ENCODE results near the gene SPEN. TPM values are rescaled to one million over a fixed set of nuclear protein-coding genes. Genes with fewer than 3 reads are reported as not detected.
A peak's percentile ranks its signal among the peaks of the same experiment; 100 is the strongest.

The SPEN gene
- total and polyA plus RNA-seq, 2 experiments from 2014 or later, result 14.9 to 43.6 TPM

DNA sequence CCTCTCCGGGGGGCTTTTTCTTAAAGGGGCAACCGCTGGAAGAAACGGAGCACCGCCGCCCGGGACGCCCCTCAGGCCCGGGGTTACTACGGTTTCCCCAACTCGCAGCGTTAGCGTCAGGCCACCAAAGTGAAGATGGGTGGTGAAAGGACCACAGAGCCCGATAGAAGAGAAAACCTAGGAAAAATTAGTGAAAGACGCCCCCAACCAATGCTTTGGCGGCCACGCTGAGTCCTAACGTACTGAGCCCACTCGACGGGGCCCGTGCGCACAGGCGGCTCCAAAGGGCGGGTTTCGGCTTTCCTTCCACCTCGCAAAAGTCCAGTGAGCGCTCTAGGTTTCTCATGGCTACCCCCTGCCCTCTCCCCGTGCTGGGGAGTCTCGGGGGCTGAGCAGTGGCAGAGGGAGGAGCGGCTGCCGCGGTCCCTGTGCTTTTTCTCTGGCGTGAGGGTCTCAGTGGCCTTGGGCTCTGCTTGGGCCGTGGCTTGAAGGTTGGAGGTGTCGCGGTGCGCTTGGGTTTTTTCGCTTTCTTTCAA lies 12.2 kb upstream of the SPEN start (continued):
- TF ChIP-seq JUNB (IDR thresholded peaks at IDR 0.05; ENCODE audit: unreplicated experiment) (no peak), EZH2phosphoT487 (IDR thresholded peaks at IDR 0.05; ENCODE audit: unreplicated experiment) (no peak)

- Histone ChIP-seq H3K4me2 (peak overlapping the region; percentile 80), H2AFZ (peak overlapping the region; percentile 15; the same call in 1 of the 2 replicates), H3K27me3 (ENCODE audit: insufficient read depth) (peaks cover 8% of the 10 kb centered on the region; the same call in 1 of the 2 replicates)
These were observed 11.6 kb upstream of the SPEN start for GRCh38 chr1:15835741-15836510.

More at GRCh38 chr1:15835741-15836510, 11.6 kb upstream of the SPEN start:
- Histone ChIP-seq H3K9me2 (ENCODE audit: insufficient read depth) (no peaks in the 10 kb centered on the region), H3F3A (replicated peaks; ENCODE audit: low read depth) (peaks cover 9% of the 10 kb centered on the region; the same call in 1 of the 2 replicates), H3K79me2 (replicated peaks; ENCODE audit: insufficient read depth) (peaks cover 7% of the 10 kb centered on the region; the same call in 1 of the 2 replicates), H3K4me1 (ENCODE audit: insufficient read depth) (peaks cover 4% of the 10 kb centered on the region; the same call in 1 of the 2 replicates), H3K36me3 (ENCODE audit: insufficient read depth) (no peaks in the 10 kb centered on the region), H3K27ac (ENCODE audit: low read depth) (peak overlapping the region; percentile 100), H4K20me1 (replicated peaks; ENCODE audit: insufficient read depth) (no peaks in the 10 kb centered on the region), H3K4me3 (peak overlapping the region; percentile 86)
- DNase-seq (ENCODE audit: low spot score), result peak; percentile 96
- Mint-ChIP-seq H3K4me3 (peak overlapping the region; percentile 92), H3K27me3 (ENCODE audit: insufficient read depth, low read depth, poor library complexity) (peaks cover 27% of the 10 kb centered on the region), H3K9me3 (no peaks in the 10 kb centered on the region; the same call in 2 of the 3 replicates), H3K27ac (peak overlapping the region; percentile 99), H3K4me1 (peaks cover 23% of the 10 kb centered on the region), H3K36me3 (ENCODE audit: low read depth) (peaks cover 12% of the 10 kb centered on the region)
- ATAC-seq, result peak; percentile 36
- no peak for TF ChIP-seq ETS1 (IDR thresholded peaks at IDR 0.05)
- TF ChIP-seq CTCF (conservative IDR thresholded peaks at IDR 0.05; ENCODE audit: low read depth in 2 of 2), result no peak
- peak; percentile 63 for TF ChIP-seq POLR2AphosphoS5 (IDR thresholded peaks at IDR 0.05; ENCODE audit: low read depth)
- TF ChIP-seq CREB1 (CRISPR knock-in tag; IDR thresholded peaks at IDR 0.05; ENCODE audit: low read depth), result 0 out of 2 replicates have a peak, but pooled peaks have one; percentile 21
- TF ChIP-seq, protein P1, sequence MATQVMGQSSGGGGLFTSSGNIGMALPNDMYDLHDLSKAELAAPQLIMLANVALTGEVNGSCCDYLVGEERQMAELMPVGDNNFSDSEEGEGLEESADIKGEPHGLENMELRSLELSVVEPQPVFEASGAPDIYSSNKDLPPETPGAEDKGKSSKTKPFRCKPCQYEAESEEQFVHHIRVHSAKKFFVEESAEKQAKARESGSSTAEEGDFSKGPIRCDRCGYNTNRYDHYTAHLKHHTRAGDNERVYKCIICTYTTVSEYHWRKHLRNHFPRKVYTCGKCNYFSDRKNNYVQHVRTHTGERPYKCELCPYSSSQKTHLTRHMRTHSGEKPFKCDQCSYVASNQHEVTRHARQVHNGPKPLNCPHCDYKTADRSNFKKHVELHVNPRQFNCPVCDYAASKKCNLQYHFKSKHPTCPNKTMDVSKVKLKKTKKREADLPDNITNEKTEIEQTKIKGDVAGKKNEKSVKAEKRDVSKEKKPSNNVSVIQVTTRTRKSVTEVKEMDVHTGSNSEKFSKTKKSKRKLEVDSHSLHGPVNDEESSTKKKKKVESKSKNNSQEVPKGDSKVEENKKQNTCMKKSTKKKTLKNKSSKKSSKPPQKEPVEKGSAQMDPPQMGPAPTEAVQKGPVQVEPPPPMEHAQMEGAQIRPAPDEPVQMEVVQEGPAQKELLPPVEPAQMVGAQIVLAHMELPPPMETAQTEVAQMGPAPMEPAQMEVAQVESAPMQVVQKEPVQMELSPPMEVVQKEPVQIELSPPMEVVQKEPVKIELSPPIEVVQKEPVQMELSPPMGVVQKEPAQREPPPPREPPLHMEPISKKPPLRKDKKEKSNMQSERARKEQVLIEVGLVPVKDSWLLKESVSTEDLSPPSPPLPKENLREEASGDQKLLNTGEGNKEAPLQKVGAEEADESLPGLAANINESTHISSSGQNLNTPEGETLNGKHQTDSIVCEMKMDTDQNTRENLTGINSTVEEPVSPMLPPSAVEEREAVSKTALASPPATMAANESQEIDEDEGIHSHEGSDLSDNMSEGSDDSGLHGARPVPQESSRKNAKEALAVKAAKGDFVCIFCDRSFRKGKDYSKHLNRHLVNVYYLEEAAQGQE (IDR thresholded peaks at IDR 0.05; ENCODE audit: unreplicated experiment), result no peak
- TF ChIP-seq ZNF462 (CRISPR knock-in tag; IDR thresholded peaks at IDR 0.05), result no peak

Measured in GM23338 (cell line).